Cardiac fibroblast (primary cell): ENCODE results near the gene GRM1.

Experiments used
- DNase-seq, 2 donors: peaks; one replicate each; pipeline versions ENCODE4 v3.0.0 to v3.0.0-alpha.2; 2010; ENCODE audit warnings: low read depth in 2 of 2
- H3K4me3 ChIP-seq, 2 donors: replicated peaks in 1 of 2; 1 replicate in 1 of 2; 2 replicates in 1 of 2; pipeline ENCODE4 v1.5.1; 2011; ENCODE audit warnings: low read depth in 2 of 2, low read length in 2 of 2, mild to moderate bottlenecking in 2 of 2, moderate library complexity in 1 of 2
- TF ChIP-seq, protein P1 (sequence below): IDR thresholded peaks from one replicate; pipeline ENCODE4 v1.5.1; 2011; ENCODE audit warnings: low read depth, mild to moderate bottlenecking, low read length, inconsistent platforms

GRM1 gene

GRCh38 chr6:146135167-146135566, 106.3 kb downstream of the GRM1 start:
- no peak overlapping the region for H3K4me3 ChIP-seq
- no peak for DNase-seq

GRCh38 chr6:146146836-146147235, 118.0 kb downstream of the GRM1 start:
- TF ChIP-seq, protein P1, sequence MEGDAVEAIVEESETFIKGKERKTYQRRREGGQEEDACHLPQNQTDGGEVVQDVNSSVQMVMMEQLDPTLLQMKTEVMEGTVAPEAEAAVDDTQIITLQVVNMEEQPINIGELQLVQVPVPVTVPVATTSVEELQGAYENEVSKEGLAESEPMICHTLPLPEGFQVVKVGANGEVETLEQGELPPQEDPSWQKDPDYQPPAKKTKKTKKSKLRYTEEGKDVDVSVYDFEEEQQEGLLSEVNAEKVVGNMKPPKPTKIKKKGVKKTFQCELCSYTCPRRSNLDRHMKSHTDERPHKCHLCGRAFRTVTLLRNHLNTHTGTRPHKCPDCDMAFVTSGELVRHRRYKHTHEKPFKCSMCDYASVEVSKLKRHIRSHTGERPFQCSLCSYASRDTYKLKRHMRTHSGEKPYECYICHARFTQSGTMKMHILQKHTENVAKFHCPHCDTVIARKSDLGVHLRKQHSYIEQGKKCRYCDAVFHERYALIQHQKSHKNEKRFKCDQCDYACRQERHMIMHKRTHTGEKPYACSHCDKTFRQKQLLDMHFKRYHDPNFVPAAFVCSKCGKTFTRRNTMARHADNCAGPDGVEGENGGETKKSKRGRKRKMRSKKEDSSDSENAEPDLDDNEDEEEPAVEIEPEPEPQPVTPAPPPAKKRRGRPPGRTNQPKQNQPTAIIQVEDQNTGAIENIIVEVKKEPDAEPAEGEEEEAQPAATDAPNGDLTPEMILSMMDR, result no peak
- H3K4me3 ChIP-seq, result no peak overlapping the region
- no peak for DNase-seq

More at GRCh38 chr6:146135167-146135566, 106.3 kb downstream of the GRM1 start:
- TF ChIP-seq, protein P1, result no peak

- TF ChIP-seq, protein P1, result no peak
- DNase-seq, result no peak
- H3K4me3 ChIP-seq, result no peak overlapping the region
Measured at GRCh38 chr6:146149770-146150169, 120.9 kb downstream of the GRM1 start.

- H3K4me3 ChIP-seq, result no peak overlapping the region
- TF ChIP-seq, protein P1, result no peak
- DNase-seq, result no peak
Measured at GRCh38 chr6:146153040-146153758, 124.3 kb downstream of the GRM1 start.

DNA sequence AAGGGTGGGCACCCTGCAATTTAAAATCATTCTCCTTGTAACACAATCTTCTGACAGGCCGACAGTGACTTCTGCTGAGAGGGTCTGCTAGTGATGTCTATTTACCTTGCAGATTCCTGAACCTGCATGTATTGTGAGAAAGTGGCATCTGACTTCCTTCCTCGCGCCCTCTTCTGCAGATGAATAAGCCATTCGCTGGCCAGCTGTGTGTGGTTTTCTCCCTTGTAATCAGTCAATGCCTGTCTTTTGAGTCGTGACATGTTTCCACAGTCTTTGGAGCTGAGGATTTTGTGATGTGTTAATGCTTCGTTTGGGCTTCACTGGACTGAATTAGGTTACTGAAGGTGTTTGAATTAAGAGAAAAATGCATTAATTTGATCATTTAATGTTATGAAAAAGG, 125.3 kb downstream of the GRM1 start:
- no peak overlapping the region for H3K4me3 ChIP-seq
- TF ChIP-seq, protein P1, result no peak
- no peak for DNase-seq

GRCh38 chr6:146161664-146162063, 132.8 kb downstream of the GRM1 start:
- DNase-seq, result no peak
- no peak overlapping the region for H3K4me3 ChIP-seq
- TF ChIP-seq, protein P1, result no peak

GRCh38 chr6:146169872-146170271, 141.0 kb downstream of the GRM1 start:
- TF ChIP-seq, protein P1, result no peak
- DNase-seq, result no peak
- H3K4me3 ChIP-seq, result no peak overlapping the region
